ENCODE measurements around the gene PCDHGA3. TPM values are rescaled to one million over a fixed set of nuclear protein-coding genes. Genes with fewer than 3 reads are reported as not detected.

PCDHGA3 gene
- total and polyA plus RNA-seq, 2 experiments from 2014 or later, result 0.63 to 0.90 TPM

Other genes starting within 250 kb of the PCDHGA3 start
Only the 30 nearest of the 38 such genes appear.
- gene PCDHB9, start 156.7 kb upstream of the PCDHGA3 start, total RNA-seq (2014; rRNA removed; shearing (Covaris generic)), result 0.63 and 0.78 TPM in 2 replicates
- 0.27 and 0.45 TPM in 2 replicates for gene PCDHB9, start 156.7 kb upstream of the PCDHGA3 start, polyA plus RNA-seq (2016; fragmentation: Nextera tagmentation; extraction: Ambion mirVana)
- gene PCDHB10, start 151.5 kb upstream of the PCDHGA3 start, total RNA-seq (2014; rRNA removed; shearing (Covaris generic)), result 0.89 and 2.7 TPM in 2 replicates
- 1.6 and 1.7 TPM in 2 replicates for gene PCDHB10, start 151.5 kb upstream of the PCDHGA3 start, polyA plus RNA-seq (2016; fragmentation: Nextera tagmentation; extraction: Ambion mirVana)
- gene PCDHB11, start 144.2 kb upstream of the PCDHGA3 start, total RNA-seq (2014; rRNA removed; shearing (Covaris generic)), result 0.47 and 1.3 TPM in 2 replicates
- gene PCDHB11, start 144.2 kb upstream of the PCDHGA3 start, polyA plus RNA-seq (2016; fragmentation: Nextera tagmentation; extraction: Ambion mirVana), result 0.19 and 0.33 TPM in 2 replicates
- gene PCDHB12, start 135.1 kb upstream of the PCDHGA3 start, total RNA-seq (2014; rRNA removed; shearing (Covaris generic)), result 3.7 and 4.3 TPM in 2 replicates
- 0.80 and 1.3 TPM in 2 replicates for gene PCDHB12, start 135.1 kb upstream of the PCDHGA3 start, polyA plus RNA-seq (2016; fragmentation: Nextera tagmentation; extraction: Ambion mirVana)
- 2.4 and 3.5 TPM in 2 replicates for gene PCDHB13, start 129.9 kb upstream of the PCDHGA3 start, total RNA-seq (2014; rRNA removed; shearing (Covaris generic))
- 0.87 and 1.1 TPM in 2 replicates for gene PCDHB13, start 129.9 kb upstream of the PCDHGA3 start, polyA plus RNA-seq (2016; fragmentation: Nextera tagmentation; extraction: Ambion mirVana)
- 3.2 and 4.1 TPM in 2 replicates for gene PCDHB14, start 120.5 kb upstream of the PCDHGA3 start, total RNA-seq (2014; rRNA removed; shearing (Covaris generic))
- gene PCDHB14, start 120.5 kb upstream of the PCDHGA3 start, polyA plus RNA-seq (2016; fragmentation: Nextera tagmentation; extraction: Ambion mirVana), result 0.71 and 0.83 TPM in 2 replicates
- gene PCDHB15, start 98.4 kb upstream of the PCDHGA3 start, total RNA-seq (2014; rRNA removed; shearing (Covaris generic)), result 8.0 and 12.1 TPM in 2 replicates
- gene PCDHB15, start 98.4 kb upstream of the PCDHGA3 start, polyA plus RNA-seq (2016; fragmentation: Nextera tagmentation; extraction: Ambion mirVana), result 4.9 and 6.1 TPM in 2 replicates
- gene SLC25A2, start 39.8 kb upstream of the PCDHGA3 start, total RNA-seq (2014; rRNA removed; shearing (Covaris generic)), result not detected in 2 replicates
- gene SLC25A2, start 39.8 kb upstream of the PCDHGA3 start, polyA plus RNA-seq (2016; fragmentation: Nextera tagmentation; extraction: Ambion mirVana), result not detected in 2 replicates
- 92.0 and 107 TPM in 2 replicates for gene TAF7, start 23.0 kb upstream of the PCDHGA3 start, total RNA-seq (2014; rRNA removed; shearing (Covaris generic))
- 187 and 217 TPM in 2 replicates for gene TAF7, start 23.0 kb upstream of the PCDHGA3 start, polyA plus RNA-seq (2016; fragmentation: Nextera tagmentation; extraction: Ambion mirVana)
- gene PCDHGA1, start 13.3 kb upstream of the PCDHGA3 start, total RNA-seq (2014; rRNA removed; shearing (Covaris generic)), result 1.7 and 2.2 TPM in 2 replicates
- 0.07 and 0.39 TPM in 2 replicates for gene PCDHGA1, start 13.3 kb upstream of the PCDHGA3 start, polyA plus RNA-seq (2016; fragmentation: Nextera tagmentation; extraction: Ambion mirVana)
- 0.82 and 1.0 TPM in 2 replicates for gene PCDHGA2, start 5.1 kb upstream of the PCDHGA3 start, total RNA-seq (2014; rRNA removed; shearing (Covaris generic))
- 0.17 and 0.45 TPM in 2 replicates for gene PCDHGA2, start 5.1 kb upstream of the PCDHGA3 start, polyA plus RNA-seq (2016; fragmentation: Nextera tagmentation; extraction: Ambion mirVana)
- 8.9 and 9.1 TPM in 2 replicates for gene PCDHGB1, start 6.3 kb downstream of the PCDHGA3 start, total RNA-seq (2014; rRNA removed; shearing (Covaris generic))
- 0.52 and 0.74 TPM in 2 replicates for gene PCDHGB1, start 6.3 kb downstream of the PCDHGA3 start, polyA plus RNA-seq (2016; fragmentation: Nextera tagmentation; extraction: Ambion mirVana)
- gene PCDHGA4, start 11.2 kb downstream of the PCDHGA3 start, total RNA-seq (2014; rRNA removed; shearing (Covaris generic)), result 4.2 and 7.2 TPM in 2 replicates
- gene PCDHGA4, start 11.2 kb downstream of the PCDHGA3 start, polyA plus RNA-seq (2016; fragmentation: Nextera tagmentation; extraction: Ambion mirVana), result 0.33 and 0.99 TPM in 2 replicates
- gene PCDHGB2, start 16.2 kb downstream of the PCDHGA3 start, total RNA-seq (2014; rRNA removed; shearing (Covaris generic)), result 5.0 and 5.8 TPM in 2 replicates
- 0.87 and 1.2 TPM in 2 replicates for gene PCDHGB2, start 16.2 kb downstream of the PCDHGA3 start, polyA plus RNA-seq (2016; fragmentation: Nextera tagmentation; extraction: Ambion mirVana)
- 2.9 and 3.1 TPM in 2 replicates for gene PCDHGA5, start 20.3 kb downstream of the PCDHGA3 start, total RNA-seq (2014; rRNA removed; shearing (Covaris generic))
- 0.49 and 0.55 TPM in 2 replicates for gene PCDHGA5, start 20.3 kb downstream of the PCDHGA3 start, polyA plus RNA-seq (2016; fragmentation: Nextera tagmentation; extraction: Ambion mirVana)
- 4.8 and 5.8 TPM in 2 replicates for gene PCDHGB3, start 26.4 kb downstream of the PCDHGA3 start, total RNA-seq (2014; rRNA removed; shearing (Covaris generic))
- gene PCDHGB3, start 26.4 kb downstream of the PCDHGA3 start, polyA plus RNA-seq (2016; fragmentation: Nextera tagmentation; extraction: Ambion mirVana), result 0.24 and 0.26 TPM in 2 replicates
- 4.5 and 4.8 TPM in 2 replicates for gene PCDHGA6, start 30.1 kb downstream of the PCDHGA3 start, total RNA-seq (2014; rRNA removed; shearing (Covaris generic))
- gene PCDHGA6, start 30.1 kb downstream of the PCDHGA3 start, polyA plus RNA-seq (2016; fragmentation: Nextera tagmentation; extraction: Ambion mirVana), result 0.99 and 1.2 TPM in 2 replicates
- 2.9 and 4.4 TPM in 2 replicates for gene PCDHGA7, start 38.9 kb downstream of the PCDHGA3 start, total RNA-seq (2014; rRNA removed; shearing (Covaris generic))
- gene PCDHGA7, start 38.9 kb downstream of the PCDHGA3 start, polyA plus RNA-seq (2016; fragmentation: Nextera tagmentation; extraction: Ambion mirVana), result 0.44 and 0.50 TPM in 2 replicates
- 13.0 and 16.6 TPM in 2 replicates for gene PCDHGB4, start 43.9 kb downstream of the PCDHGA3 start, total RNA-seq (2014; rRNA removed; shearing (Covaris generic))
- 3.0 and 3.5 TPM in 2 replicates for gene PCDHGB4, start 43.9 kb downstream of the PCDHGA3 start, polyA plus RNA-seq (2016; fragmentation: Nextera tagmentation; extraction: Ambion mirVana)
- 4.6 and 5.3 TPM in 2 replicates for gene PCDHGA8, start 48.8 kb downstream of the PCDHGA3 start, total RNA-seq (2014; rRNA removed; shearing (Covaris generic))
- 0.70 and 1.1 TPM in 2 replicates for gene PCDHGA8, start 48.8 kb downstream of the PCDHGA3 start, polyA plus RNA-seq (2016; fragmentation: Nextera tagmentation; extraction: Ambion mirVana)
- gene PCDHGB5, start 54.1 kb downstream of the PCDHGA3 start, total RNA-seq (2014; rRNA removed; shearing (Covaris generic)), result 15.7 and 18.5 TPM in 2 replicates
- gene PCDHGB5, start 54.1 kb downstream of the PCDHGA3 start, polyA plus RNA-seq (2016; fragmentation: Nextera tagmentation; extraction: Ambion mirVana), result 1.7 and 2.5 TPM in 2 replicates
- 5.5 and 7.8 TPM in 2 replicates for gene PCDHGA9, start 58.9 kb downstream of the PCDHGA3 start, total RNA-seq (2014; rRNA removed; shearing (Covaris generic))
- gene PCDHGA9, start 58.9 kb downstream of the PCDHGA3 start, polyA plus RNA-seq (2016; fragmentation: Nextera tagmentation; extraction: Ambion mirVana), result 0.50 and 0.54 TPM in 2 replicates
- gene PCDHGB6, start 64.2 kb downstream of the PCDHGA3 start, total RNA-seq (2014; rRNA removed; shearing (Covaris generic)), result 7.1 and 8.1 TPM in 2 replicates
- gene PCDHGB6, start 64.2 kb downstream of the PCDHGA3 start, polyA plus RNA-seq (2016; fragmentation: Nextera tagmentation; extraction: Ambion mirVana), result 1.6 and 2.8 TPM in 2 replicates
- gene PCDHGA10, start 69.2 kb downstream of the PCDHGA3 start, total RNA-seq (2014; rRNA removed; shearing (Covaris generic)), result 3.4 and 6.5 TPM in 2 replicates
- 1.6 and 2.1 TPM in 2 replicates for gene PCDHGA10, start 69.2 kb downstream of the PCDHGA3 start, polyA plus RNA-seq (2016; fragmentation: Nextera tagmentation; extraction: Ambion mirVana)
- 5.8 and 11.7 TPM in 2 replicates for gene PCDHGB7, start 73.8 kb downstream of the PCDHGA3 start, total RNA-seq (2014; rRNA removed; shearing (Covaris generic))
- gene PCDHGB7, start 73.8 kb downstream of the PCDHGA3 start, polyA plus RNA-seq (2016; fragmentation: Nextera tagmentation; extraction: Ambion mirVana), result 0.94 and 1.4 TPM in 2 replicates
- 8.9 and 10.7 TPM in 2 replicates for gene PCDHGA11, start 77.2 kb downstream of the PCDHGA3 start, total RNA-seq (2014; rRNA removed; shearing (Covaris generic))
- gene PCDHGA11, start 77.2 kb downstream of the PCDHGA3 start, polyA plus RNA-seq (2016; fragmentation: Nextera tagmentation; extraction: Ambion mirVana), result 2.3 and 3.0 TPM in 2 replicates
- 3.3 and 3.5 TPM in 2 replicates for gene PCDHGA12, start 86.7 kb downstream of the PCDHGA3 start, total RNA-seq (2014; rRNA removed; shearing (Covaris generic))
- 0.68 TPM in 2 replicates for gene PCDHGA12, start 86.7 kb downstream of the PCDHGA3 start, polyA plus RNA-seq (2016; fragmentation: Nextera tagmentation; extraction: Ambion mirVana)
- gene PCDHGC3, start 132.1 kb downstream of the PCDHGA3 start, total RNA-seq (2014; rRNA removed; shearing (Covaris generic)), result 12.9 and 13.3 TPM in 2 replicates
- gene PCDHGC3, start 132.1 kb downstream of the PCDHGA3 start, polyA plus RNA-seq (2016; fragmentation: Nextera tagmentation; extraction: Ambion mirVana), result 13.8 and 14.4 TPM in 2 replicates
- 2.3 and 3.0 TPM in 2 replicates for gene PCDHGC4, start 141.2 kb downstream of the PCDHGA3 start, total RNA-seq (2014; rRNA removed; shearing (Covaris generic))
- 0.31 TPM in 1 of 2 replicates, not detected in the other for gene PCDHGC4, start 141.2 kb downstream of the PCDHGA3 start, polyA plus RNA-seq (2016; fragmentation: Nextera tagmentation; extraction: Ambion mirVana)
- gene PCDHGC5, start 145.3 kb downstream of the PCDHGA3 start, total RNA-seq (2014; rRNA removed; shearing (Covaris generic)), result 0.54 and 1.5 TPM in 2 replicates
- 0.16 TPM in 1 of 2 replicates, not detected in the other for gene PCDHGC5, start 145.3 kb downstream of the PCDHGA3 start, polyA plus RNA-seq (2016; fragmentation: Nextera tagmentation; extraction: Ambion mirVana)

Measured in GM23338 (cell line).